Measurements from ENCODE around the gene ARSB. TPM values are rescaled to one million over a fixed set of nuclear protein-coding genes. Genes with fewer than 3 reads are reported as not detected.

The ARSB gene
- polyA plus RNA-seq, 1 of the 3 experiments (the other 2 are of a cell fraction), result 12.5 TPM

DNA sequence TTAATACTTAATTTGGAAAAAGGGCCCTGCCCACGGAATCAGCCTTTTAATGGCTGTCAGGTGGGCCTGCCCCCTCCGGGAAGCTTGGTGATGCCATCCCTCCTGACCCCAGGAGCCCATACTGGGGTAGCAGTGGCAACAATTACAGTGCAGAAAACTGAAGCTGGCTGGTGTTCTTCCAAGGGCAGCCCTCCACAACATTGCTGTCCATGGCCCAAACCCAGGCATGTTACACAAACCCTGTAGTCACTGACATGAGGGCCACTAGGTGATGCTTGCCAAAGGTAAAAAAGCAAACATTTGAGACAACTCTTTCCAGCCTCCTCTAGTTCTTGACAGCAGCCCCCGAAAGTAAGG lies 186.5 kb downstream of the ARSB start:
- no peak overlapping the region for H3K9ac ChIP-seq
- H3K27ac ChIP-seq (ENCODE audit: low read depth in 2 of 2, low read length in 1 of 2), result peak overlapping the region; percentile 78 to 93
- H3K9me3 ChIP-seq, result no peaks in the 10 kb centered on the region
- H3K9me2 ChIP-seq, result no peaks in the 10 kb centered on the region; the same call in 1 of the 2 replicates
- peaks cover 18% of the 10 kb centered on the region for H3F3A ChIP-seq (replicated peaks; ENCODE audit: insufficient read depth)
- ChIA-PET POLR2A (interaction anchor here (0.8 to 1.7 kb wide), 2 partner anchors 10 to 150 kb away, joined by 4 to 5 read pairs; partner anchors contain the start of gene LHFPL2), CTCF (interaction anchor here (0.9 to 2.6 kb wide), 3 partner anchors 10 to 167 kb away, joined by 3 to 10 read pairs (median 3); no protein-coding TSS in a partner anchor)
- H3K36me3 ChIP-seq (replicated peaks in 1 of 2; ENCODE audit: control insufficient read depth in 1 of 2, insufficient read depth in 2 of 2, low read length in 1 of 2), result no peaks in the 10 kb centered on the region
- peak overlapping the region; percentile 39; the same call in 1 of the 2 replicates for H3K4me2 ChIP-seq
- no peak overlapping the region for H3K4me3 ChIP-seq (ENCODE audit: low read depth in 2 of 2, low read length in 1 of 2)
- no peak for DNase-seq
- H3K27me3 ChIP-seq (ENCODE audit: insufficient read depth), result no peaks in the 10 kb centered on the region
- TF ChIP-seq GABPA (IDR thresholded peaks at IDR 0.05; ENCODE audit: low read depth), result no peak
- TF ChIP-seq SIN3A (IDR thresholded peaks at IDR 0.05; ENCODE audit: borderline replicate concordance, low read depth, low read length), result no peak
- TF ChIP-seq REST (IDR thresholded peaks at IDR 0.05; ENCODE audit: low read depth, low read length), result no peak
- no peak for TF ChIP-seq FOXM1 (IDR thresholded peaks at IDR 0.05; ENCODE audit: low read depth)
- TF ChIP-seq NFIC (IDR thresholded peaks at IDR 0.05; ENCODE audit: borderline replicate concordance), result no peak
- TF ChIP-seq RCOR1 (IDR thresholded peaks at IDR 0.05; ENCODE audit: low read length), result no peak
- TF ChIP-seq RFX5 (IDR thresholded peaks at IDR 0.05; ENCODE audit: low read length), result no peak
- no peak for TF ChIP-seq FOSL2 (IDR thresholded peaks at IDR 0.05; ENCODE audit: borderline replicate concordance, low read depth)
- no peak for TF ChIP-seq TEAD4 (IDR thresholded peaks at IDR 0.05; ENCODE audit: borderline replicate concordance, insufficient read depth)
- no peaks in the 10 kb centered on the region for H4K20me1 ChIP-seq (ENCODE audit: insufficient read depth)
- 100% methylated on average over 1 of the region's 3 CpGs for WGBS (ENCODE audit: low lambda C conversion rate)
- no peaks in the 10 kb centered on the region for H3K79me2 ChIP-seq (ENCODE audit: insufficient read depth)
- H2AFZ ChIP-seq (ENCODE audit: low read depth), result 0 out of 2 replicates have a peak overlapping the region, but pooled peaks have one; percentile 69
- peaks cover 21 to 42% of the 10 kb centered on the region in 2 experiments; a peak in 3 of 4 replicates for H3K4me1 ChIP-seq (ENCODE audit: control insufficient read depth in 1 of 2, insufficient read depth in 2 of 2, low read depth in 1 of 2, low read length in 1 of 2)

- Histone ChIP-seq H3F3A (replicated peaks; ENCODE audit: insufficient read depth) (peaks cover 18% of the 10 kb centered on the region), H3K4me3 (ENCODE audit: low read depth in 2 of 2, low read length in 1 of 2) (no peak overlapping the region), H2AFZ (ENCODE audit: low read depth) (no peak overlapping the region), H3K4me1 (ENCODE audit: control insufficient read depth in 1 of 2, insufficient read depth in 2 of 2, low read depth in 1 of 2, low read length in 1 of 2) (peaks cover 21 to 39% of the 10 kb centered on the region in 2 experiments; a peak in 3 of 4 replicates), H3K79me2 (ENCODE audit: insufficient read depth) (no peaks in the 10 kb centered on the region), H3K36me3 (replicated peaks in 1 of 2; ENCODE audit: control insufficient read depth in 1 of 2, insufficient read depth in 2 of 2, low read length in 1 of 2) (no peaks in the 10 kb centered on the region), H3K27me3 (ENCODE audit: insufficient read depth) (no peaks in the 10 kb centered on the region), H3K27ac (ENCODE audit: low read depth in 2 of 2, low read length in 1 of 2) (peak overlapping the region; percentile 78 to 93), H3K4me2 (no peak overlapping the region), H4K20me1 (ENCODE audit: insufficient read depth) (no peaks in the 10 kb centered on the region), H3K9ac (no peak overlapping the region), H3K9me3 (no peaks in the 10 kb centered on the region), H3K9me2 (no peaks in the 10 kb centered on the region; the same call in 1 of the 2 replicates)
- WGBS (ENCODE audit: low lambda C conversion rate), result 51% methylated on average over 8 of the region's 8 CpGs
- TF ChIP-seq MXI1 (IDR thresholded peaks at IDR 0.05; ENCODE audit: low read depth, low read length) (peak; percentile 26; the same call in 1 of the 2 replicates), PBX3 (IDR thresholded peaks at IDR 0.05) (0 out of 2 replicates have a peak, but pooled peaks have one; percentile 6), GATA2 (CRISPR knock-in tag; IDR thresholded peaks at IDR 0.05) (peak; percentile 80), RAD21 (IDR thresholded peaks at IDR 0.05; ENCODE audit: low read length) (peak; percentile 23; the same call in 1 of the 2 replicates), POLR2AphosphoS5 (IDR thresholded peaks at IDR 0.05; ENCODE audit: low read depth, low read length) (0 out of 2 replicates have a peak, but pooled peaks have one; percentile 12), GABPA (IDR thresholded peaks at IDR 0.05; ENCODE audit: low read depth) (no peak), TCF12 (IDR thresholded peaks at IDR 0.05) (peak; percentile 79), RFX5 (IDR thresholded peaks at IDR 0.05; ENCODE audit: low read length) (no peak), RCOR1 (IDR thresholded peaks at IDR 0.05; ENCODE audit: low read length) (peak; percentile 80; the same call in 1 of the 2 replicates), MEF2A (IDR thresholded peaks at IDR 0.05; ENCODE audit: borderline replicate concordance, low read depth) (no peak), SIN3A (IDR thresholded peaks at IDR 0.05; ENCODE audit: borderline replicate concordance, low read depth, low read length) (no peak), MAX (IDR thresholded peaks at IDR 0.05; ENCODE audit: low read depth) (no peak), EP300 (IDR thresholded peaks at IDR 0.05; ENCODE audit: borderline replicate concordance in 1 of 2, low read depth in 1 of 2, low read length in 1 of 2) (peak; percentile 14 to 90; a peak in 2 of 4 replicates), ELF1 (IDR thresholded peaks at IDR 0.05) (no peak), TEAD4 (IDR thresholded peaks at IDR 0.05; ENCODE audit: borderline replicate concordance, insufficient read depth) (0 out of 2 replicates have a peak, but pooled peaks have one; percentile 44), FOXJ3 (CRISPR knock-in tag; IDR thresholded peaks at IDR 0.05) (peak; percentile 75)
- ChIA-PET POLR2A (interaction anchor here (0.8 to 1.7 kb wide), 2 partner anchors 10 to 149 kb away, joined by 4 to 5 read pairs; partner anchors contain the start of gene LHFPL2), CTCF (interaction anchor here (1.2 to 2.6 kb wide), 2 partner anchors 11 to 48 kb away, joined by 3 to 10 read pairs; no protein-coding TSS in a partner anchor)
- peak; percentile 62 for DNase-seq
These were observed 187.0 kb downstream of the ARSB start for GRCh38 chr5:78797936-78798672.

Measured in SK-N-SH (cell line).